HuH-7.5 (cell line): ENCODE data around the gene DAPK1.

Experiments
- DNase-seq: peaks from one replicate; pipeline ENCODE4 v3.0.0; 2011; ENCODE audit warnings: low spot score

Gene DAPK1

DNA sequence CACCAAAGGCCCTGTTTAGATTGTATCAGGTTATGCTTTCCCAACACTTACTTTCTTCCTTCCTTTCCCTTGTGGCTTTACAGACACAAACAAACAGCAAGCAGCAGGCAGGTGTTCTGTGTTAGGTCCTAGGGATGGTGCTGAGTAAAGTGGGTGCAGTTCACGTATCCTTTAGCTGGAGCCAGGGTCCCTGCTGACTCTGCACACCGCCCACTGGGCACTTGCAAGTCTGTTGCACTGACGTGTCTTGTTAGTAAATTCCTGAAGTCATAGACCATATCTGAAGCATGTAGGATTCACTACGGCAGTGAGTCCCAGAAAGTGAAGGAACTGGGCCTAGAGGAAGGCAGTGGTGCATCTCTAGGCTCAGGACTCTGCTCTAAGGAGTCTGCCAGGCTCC lies 96.5 kb downstream of the DAPK1 start:
- no peak for DNase-seq

GRCh38 chr9:87594662-87595061 lies 97.0 kb downstream of the DAPK1 start:
- no peak for DNase-seq

DNA sequence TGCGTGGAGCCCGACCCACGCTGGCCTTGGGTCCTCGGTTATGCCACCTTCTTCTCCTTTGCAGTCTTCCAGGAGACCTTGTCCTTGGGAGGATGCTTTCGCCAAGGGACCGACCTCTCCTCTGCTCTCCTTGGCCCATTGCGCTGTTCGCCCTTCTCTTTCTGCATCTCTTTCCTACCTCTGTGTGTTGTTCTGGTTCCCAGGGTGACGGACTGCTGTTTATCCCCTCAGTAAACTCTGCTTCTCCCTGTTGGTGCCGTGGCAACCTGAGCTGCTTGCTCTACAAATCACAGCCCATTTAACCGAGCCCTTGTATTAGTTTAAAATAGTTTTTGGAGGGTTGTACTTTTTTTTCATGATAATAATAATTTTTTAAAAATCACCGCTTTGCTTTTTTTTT lies 97.9 kb downstream of the DAPK1 start:
- no peak for DNase-seq

DNA sequence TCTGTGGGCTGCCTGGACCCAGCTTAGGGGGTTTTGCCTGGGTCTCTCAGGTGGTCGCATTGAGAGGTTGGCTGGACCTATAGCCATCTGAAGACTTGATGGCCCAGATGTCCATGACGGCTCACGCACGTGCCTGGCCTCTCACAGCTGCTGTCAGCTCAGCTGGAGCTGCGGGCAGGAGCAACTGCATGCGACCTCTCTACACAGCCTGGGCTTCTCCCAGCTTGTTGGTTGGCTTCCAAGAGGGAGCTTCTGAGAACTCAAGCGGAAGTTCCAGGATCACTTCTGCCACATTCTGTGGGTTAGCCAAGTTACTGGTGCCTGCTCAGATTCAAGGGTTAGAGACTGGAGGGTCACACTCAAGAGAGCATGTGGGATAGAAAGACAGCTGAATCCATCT lies 99.2 kb downstream of the DAPK1 start:
- DNase-seq: no peak

- no peak for DNase-seq
These were observed 100.2 kb downstream of the DAPK1 start for GRCh38 chr9:87597710-87598443.

DNA sequence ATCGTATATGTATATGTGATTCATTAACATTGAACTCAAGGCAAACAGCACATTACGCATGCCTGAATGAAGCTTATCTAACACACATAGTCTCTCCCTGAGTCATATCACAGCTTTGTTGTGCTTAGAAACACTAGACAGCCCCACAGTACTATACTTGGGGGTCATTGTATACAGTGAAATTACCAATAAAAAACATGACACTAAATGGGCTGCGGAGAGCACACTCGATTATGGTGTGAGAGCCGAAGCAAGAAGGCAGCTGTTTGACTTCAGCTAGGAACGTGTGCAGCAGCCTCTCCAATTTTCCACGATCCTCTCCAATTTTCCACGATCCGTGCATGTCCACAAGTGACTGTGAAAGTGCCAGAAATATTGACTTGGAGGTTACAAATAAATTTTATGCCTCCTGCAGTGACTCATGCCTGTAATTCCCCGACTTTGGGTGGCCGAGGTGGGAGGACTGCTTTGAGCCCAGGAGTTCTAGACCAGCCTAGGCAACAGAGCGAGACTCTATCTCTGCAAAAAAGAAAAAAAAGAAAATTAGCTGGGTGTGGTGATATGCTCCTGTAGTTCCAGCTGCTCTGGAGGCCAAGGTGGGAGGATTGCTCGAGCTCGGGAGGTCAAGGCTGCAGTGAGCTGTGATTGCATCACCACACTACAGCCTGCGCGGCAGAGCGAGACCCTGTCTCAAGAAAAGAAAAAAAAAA lies 102.4 kb downstream of the DAPK1 start:
- no peak for DNase-seq

GRCh38 chr9:87601176-87601575 lies 103.5 kb downstream of the DAPK1 start:
- peak; percentile 37 for DNase-seq

DNA sequence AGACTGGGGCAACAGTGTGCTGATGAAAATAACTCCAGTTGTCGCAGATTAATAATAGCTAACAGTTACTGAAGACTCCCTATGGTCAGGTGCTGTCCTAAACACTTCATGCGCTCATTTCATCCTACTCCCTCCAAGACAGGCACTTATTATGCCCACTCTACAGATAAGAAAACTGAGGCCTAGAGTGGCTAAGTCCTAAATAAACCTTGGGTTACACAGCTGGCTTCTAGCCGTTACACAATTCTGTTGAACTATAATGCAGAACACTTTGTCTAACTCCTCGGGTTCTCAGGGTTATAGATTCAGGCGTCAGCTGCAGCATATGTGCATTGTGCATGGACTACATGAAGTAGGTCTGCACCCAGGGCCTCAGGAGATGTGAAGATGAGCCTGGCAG lies 103.9 kb downstream of the DAPK1 start:
- no peak for DNase-seq

- DNase-seq: no peak
These were observed 105.4 kb downstream of the DAPK1 start for GRCh38 chr9:87602933-87603643.

DNA sequence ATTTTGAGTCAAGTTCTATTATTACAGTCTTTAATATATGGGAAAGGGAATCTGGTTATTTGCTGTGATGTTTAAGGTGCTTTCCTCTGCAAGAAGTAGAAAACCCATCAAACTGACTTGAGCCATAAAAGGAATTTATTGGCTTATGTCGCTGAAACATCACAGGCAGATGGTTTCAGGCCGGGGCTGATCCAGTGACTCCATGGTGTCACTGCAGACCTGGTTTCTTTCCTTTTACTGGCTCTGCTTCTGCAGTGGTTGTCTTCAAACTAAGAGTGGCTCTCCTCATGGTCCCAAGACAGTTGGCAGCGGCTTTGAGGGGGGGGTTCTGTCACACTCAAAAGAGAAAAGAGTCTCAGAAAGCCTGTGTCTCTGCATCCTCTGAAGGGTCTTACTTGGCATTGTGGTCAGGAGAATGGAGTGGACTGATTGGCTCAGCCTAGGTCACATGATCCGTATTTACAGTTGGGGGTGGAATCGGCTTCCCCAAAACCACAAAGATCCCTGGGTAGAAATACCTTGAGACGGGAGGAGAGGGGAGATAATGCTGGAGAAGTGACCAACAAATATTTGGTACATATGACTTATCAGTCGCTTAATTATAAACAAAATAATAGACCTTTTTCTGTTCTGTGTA lies 106.3 kb downstream of the DAPK1 start:
- no peak for DNase-seq

DNA sequence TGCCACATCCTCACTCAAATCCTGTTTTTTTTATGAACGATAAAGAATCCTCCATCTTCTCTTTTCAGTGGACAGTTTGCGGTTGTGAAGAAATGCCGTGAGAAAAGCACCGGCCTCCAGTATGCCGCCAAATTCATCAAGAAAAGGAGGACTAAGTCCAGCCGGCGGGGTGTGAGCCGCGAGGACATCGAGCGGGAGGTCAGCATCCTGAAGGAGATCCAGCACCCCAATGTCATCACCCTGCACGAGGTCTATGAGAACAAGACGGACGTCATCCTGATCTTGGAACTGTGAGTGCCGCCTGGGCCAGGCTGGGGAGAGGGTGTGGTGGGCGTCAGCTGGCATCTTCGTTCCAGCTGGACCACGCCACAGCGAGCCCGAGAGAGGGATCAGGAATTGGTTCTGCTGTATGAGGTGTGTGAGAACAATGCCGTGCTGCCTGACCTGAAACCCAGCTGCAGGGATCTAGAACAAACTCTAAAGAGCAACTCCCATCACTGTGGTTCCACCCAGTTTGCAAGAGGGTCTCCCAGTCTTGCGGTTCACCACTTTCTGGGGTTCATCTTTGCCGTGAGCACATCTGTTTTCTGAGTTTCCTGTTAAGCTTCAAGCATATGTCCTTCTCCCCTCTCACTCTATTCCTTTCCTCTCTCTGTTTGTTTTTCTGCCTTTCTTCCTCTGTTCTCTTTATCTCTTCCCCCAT lies 107.4 kb downstream of the DAPK1 start:
- DNase-seq: no peak

- no peak for DNase-seq
These were observed 108.0 kb downstream of the DAPK1 start for GRCh38 chr9:87605676-87606075.

DNA sequence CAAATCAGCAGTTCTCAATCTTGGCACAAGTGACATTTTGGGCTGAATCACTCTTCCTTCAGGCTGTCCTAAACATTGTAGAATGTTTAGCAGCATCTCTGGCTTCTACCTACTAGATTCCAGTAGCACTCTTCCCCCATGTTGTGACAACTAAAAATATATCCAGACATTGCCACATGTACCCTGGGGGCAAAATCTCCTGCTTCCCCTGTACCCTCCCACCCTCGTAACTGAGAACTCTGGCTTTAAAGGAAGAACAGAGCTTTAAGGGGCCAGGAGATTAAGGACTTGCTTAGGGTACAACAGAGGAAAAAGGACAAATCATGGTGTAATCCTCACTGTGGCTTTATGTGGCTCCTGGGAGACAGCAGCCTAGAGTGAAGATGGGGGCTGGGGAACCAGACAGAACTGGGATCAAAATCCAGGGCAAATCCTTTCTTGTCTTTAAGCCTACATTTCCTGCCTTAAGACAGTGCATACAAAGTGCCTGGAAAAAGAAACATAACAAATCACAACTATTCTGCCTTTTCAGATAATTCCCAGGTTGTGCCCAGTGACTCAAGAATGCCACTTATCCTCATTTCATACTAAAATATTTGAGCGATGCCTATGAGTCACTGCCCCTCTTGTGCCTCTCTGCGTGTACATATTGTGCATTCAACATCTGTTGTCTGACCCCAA lies 109.3 kb downstream of the DAPK1 start:
- DNase-seq: no peak

GRCh38 chr9:87607859-87608258 lies 110.2 kb downstream of the DAPK1 start:
- no peak for DNase-seq

- no peak for DNase-seq
These were observed 111.3 kb downstream of the DAPK1 start for GRCh38 chr9:87609002-87609401.

- DNase-seq: no peak
These were observed 111.8 kb downstream of the DAPK1 start for GRCh38 chr9:87609486-87609885.

GRCh38 chr9:87610200-87611155 lies 112.8 kb downstream of the DAPK1 start:
- no peak for DNase-seq

DNA sequence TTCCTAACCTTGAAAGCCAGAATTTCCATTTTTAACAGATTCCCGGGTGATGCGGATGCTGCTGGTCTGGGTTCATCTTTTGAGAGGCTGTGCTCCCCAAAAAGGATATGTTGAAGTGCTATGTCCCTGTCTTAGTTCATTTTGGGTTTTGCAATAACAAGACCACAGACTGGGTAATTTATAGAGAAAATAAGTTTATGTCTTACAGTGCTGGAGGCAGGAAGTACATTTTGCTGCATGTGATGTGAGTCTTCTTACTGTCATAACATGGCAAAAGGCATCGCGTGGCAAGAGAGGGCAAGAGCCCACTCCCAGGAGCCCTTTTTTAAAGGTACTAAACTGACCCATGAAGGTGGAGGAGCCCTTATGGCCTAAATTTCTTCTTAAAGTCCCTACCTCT lies 114.1 kb downstream of the DAPK1 start:
- DNase-seq: no peak

DNA sequence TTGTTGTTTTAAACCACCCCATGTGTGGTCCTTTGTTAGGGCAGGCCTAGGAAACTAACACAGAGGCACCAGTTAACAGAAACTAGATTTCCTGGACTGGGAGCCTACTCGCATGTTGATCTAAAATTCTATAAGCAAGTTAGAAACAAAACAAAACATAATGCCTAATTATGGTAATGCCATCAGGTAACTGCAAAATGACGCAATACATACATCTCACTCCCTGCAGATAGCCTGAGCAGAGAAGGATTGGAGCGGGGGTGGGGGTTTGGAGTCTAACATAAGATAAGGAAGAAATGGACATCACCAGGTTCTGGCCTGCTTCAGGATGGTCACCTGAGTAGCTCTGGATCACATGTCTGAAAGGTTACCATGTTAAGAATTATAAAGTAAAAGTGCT lies 114.9 kb downstream of the DAPK1 start:
- DNase-seq: no peak
